ENCODE data around the gene IL13RA1.
"Not testable (repeated sequence)": the region's sequence is repeated elsewhere in the genome, so short reads cannot be mapped to it uniquely, and the experiment has no call there.

The IL13RA1 gene

GRCh38 chrX:118780509-118780908 is 53.1 kb downstream of the IL13RA1 start:
- no peak for DNase-seq (ENCODE audit: low read depth)

- no peak for DNase-seq (ENCODE audit: low read depth)
Measured at GRCh38 chrX:118780911-118781310, 53.5 kb downstream of the IL13RA1 start.

- DNase-seq (ENCODE audit: low read depth): no peak
Measured at GRCh38 chrX:118795528-118796280, 68.3 kb downstream of the IL13RA1 start.

- DNase-seq (ENCODE audit: low read depth): no peak
Measured at GRCh38 chrX:118802857-118803256, 75.5 kb downstream of the IL13RA1 start.

- no peak for DNase-seq (ENCODE audit: low read depth)
Measured at GRCh38 chrX:118807151-118808017, 80.0 kb downstream of the IL13RA1 start.

- DNase-seq (ENCODE audit: low read depth): not testable (repeated sequence)
Measured at GRCh38 chrX:118817257-118817656, 89.9 kb downstream of the IL13RA1 start.

GRCh38 chrX:118823263-118824172 is 96.1 kb downstream of the IL13RA1 start, which contains the start of gene ZCCHC12:
Gene ZCCHC12 (plus strand): TSS chrX:118823824. CDS start chrX:118825245, 1,421 bp downstream.
- DNase-seq (ENCODE audit: low read depth): no peak

- DNase-seq (ENCODE audit: low read depth): no peak
Measured at GRCh38 chrX:118824173-118824730, 96.8 kb downstream of the IL13RA1 start.

GRCh38 chrX:118825227-118825626 is 97.8 kb downstream of the IL13RA1 start:
- DNase-seq (ENCODE audit: low read depth): no peak

- DNase-seq (ENCODE audit: low read depth): peak; percentile 3
Measured at GRCh38 chrX:118839334-118839958, 112.0 kb downstream of the IL13RA1 start.

Data from GM04504 (cell line).